HG03095 (cell line): ENCODE results near the gene USP24.

Source experiments
- ATAC-seq: cut with Tn5 transposase; IDR thresholded peaks from one replicate; pipeline ENCODE4 v1.9.1; 2021; ENCODE audit warnings: moderate library complexity; ENCODE audit not compliant: unreplicated experiment

Gene USP24

GRCh38 chr1:55057270-55057955 is 157.8 kb downstream of the USP24 start:
- no peak for ATAC-seq

- no peak for ATAC-seq
Measured at GRCh38 chr1:55056632-55056992, 158.6 kb downstream of the USP24 start.

DNA sequence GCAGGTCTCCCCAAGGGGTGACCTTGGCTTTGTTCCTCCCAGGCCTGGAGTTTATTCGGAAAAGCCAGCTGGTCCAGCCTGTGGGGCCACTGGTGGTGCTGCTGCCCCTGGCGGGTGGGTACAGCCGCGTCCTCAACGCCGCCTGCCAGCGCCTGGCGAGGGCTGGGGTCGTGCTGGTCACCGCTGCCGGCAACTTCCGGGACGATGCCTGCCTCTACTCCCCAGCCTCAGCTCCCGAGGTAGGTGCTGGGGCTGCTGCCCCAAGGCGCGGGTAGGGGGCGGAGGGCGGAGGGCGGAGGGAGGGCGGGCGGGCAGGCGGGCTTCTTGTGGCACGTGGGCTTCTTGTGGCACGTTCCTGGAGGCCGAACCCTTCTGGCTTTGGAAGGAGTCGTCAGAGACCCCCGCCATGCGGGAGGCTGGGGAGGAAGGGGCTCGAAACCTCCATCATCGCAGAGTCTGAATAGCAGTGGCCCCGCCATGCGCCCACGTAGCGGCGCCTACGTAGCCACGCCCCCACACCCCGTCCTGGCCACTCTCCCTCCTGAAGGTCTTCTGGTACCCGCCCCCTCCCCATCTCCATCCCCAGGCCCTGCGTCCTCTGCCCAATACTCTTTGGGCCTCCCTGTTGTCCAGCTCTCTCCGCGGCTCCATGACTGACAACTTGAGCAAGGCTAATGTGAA is 159.1 kb downstream of the USP24 start:
- no peak for ATAC-seq

DNA sequence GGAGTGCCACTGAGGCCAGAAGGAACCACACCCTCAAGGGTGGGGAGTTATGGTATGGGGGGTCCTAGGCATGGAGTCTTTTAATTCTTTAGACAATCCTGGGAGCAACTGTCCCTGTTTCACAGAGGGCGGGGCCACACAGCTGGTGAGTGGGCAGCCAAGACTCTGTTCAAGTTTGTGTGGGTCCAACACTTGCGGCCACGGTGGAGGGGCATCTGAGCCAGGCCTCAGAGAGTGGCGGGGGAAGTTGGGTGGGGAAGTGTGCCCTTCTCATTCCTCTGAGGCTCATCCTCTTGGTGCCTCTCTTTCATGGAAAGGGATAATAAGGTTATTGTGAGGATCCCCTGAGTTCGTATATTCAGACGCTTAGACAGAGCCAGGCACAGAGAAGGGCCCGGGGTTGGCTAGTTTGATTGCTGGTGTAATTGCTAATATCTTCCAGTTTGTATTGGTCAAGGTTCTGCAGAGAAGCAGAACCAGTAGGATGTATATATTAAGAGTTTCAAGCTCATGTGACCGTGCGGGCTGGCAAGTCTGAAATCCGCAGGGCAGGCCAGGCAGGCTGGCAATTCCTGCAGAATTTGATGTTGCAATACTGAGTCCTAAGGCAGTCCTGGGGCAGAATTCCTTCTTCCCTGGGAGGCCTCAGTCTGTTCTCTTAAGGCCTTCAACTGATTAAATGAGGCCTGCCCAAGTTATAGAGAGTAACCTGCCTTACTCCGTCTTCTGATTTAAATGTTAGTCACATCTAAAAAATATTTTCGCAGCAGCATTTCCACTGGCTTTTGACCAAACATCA is 159.9 kb downstream of the USP24 start:
- no peak for ATAC-seq

DNA sequence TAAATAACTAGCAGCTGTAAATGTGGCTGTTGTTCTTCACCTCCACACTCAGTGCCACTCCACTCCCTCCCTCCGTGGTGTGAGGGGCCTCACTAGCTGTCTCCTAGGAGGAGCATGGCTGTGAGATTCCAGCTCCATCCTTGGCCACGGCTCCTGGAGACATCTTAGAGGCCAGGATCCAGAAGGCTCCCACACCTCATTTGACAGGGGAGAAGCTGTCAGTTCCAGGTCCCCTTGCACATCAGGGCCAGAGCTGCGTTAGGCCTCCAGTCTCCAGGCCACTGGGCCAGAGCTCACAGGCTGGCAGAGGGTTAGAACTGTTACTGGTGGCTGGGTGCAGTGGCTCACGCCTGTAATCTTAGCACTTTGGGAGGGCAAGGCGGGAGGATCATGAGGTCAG is 160.8 kb downstream of the USP24 start:
- no peak for ATAC-seq

DNA sequence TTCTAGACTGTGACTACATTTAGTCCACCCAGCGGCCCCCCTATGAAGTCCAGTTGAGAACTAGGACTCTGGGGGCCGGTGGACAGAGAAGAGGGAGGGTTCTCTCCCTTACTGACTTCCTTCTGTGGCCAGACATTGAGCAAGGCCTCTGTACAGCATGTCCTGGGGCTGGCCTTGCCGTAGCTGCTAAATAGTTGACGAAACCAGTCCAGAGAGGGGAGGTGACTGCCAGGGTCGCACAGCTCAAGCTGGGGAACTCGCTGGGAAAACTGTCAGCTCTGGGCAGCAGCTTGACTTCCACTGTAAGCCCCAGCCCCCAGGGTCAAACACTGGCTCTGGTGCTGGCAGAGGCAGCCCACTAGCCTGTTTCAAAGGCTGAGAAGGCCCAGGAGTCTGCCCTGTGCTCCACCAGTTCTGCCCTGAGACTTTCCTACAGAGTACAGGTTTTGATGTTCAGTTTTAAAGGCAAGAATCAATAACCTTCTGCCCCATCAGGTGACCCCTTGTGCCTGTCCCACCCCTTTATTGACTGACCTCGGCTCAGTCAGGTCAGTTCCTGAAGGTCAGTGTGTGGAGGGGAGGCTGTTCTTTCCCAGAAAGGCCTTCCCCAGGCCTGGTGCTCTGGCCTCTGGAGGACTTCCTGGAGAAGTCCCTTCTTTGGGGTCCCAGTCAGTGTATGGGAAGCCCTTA is 161.8 kb downstream of the USP24 start:
- no peak for ATAC-seq

DNA sequence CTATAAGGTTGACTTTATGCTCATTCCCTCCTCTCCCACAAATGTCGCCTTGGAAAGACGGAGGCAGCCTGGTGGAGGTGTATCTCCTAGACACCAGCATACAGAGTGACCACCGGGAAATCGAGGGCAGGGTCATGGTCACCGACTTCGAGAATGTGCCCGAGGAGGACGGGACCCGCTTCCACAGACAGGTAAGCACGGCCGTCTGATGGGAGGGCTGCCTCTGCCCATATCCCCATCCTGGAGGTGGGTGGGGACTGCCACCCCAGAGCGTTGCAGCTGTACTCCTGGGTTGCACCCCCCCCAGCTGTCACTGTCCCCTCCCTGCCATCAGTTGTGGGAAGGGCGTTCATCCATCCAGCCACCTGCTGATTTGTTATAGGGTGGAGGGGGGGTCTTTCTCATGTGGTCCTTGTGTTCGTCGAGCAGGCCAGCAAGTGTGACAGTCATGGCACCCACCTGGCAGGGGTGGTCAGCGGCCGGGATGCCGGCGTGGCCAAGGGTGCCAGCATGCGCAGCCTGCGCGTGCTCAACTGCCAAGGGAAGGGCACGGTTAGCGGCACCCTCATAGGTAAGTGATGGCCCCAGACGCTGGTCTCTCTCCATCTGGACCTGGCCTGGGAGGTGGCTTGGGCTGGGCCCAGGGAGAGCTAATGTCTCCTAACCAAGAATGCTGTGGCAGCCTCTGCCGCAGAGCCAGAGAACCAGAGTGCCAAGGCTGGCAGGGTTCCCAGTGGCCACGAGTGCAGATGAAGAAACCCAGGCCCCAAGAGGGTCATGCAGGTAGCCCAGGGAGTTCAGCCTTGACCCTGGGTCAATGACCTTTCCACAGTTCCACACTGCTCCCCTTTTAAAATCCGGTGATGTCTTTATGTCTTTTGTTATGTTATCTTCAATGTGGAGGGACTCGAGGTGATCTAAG is 162.7 kb downstream of the USP24 start:
- ATAC-seq, result no peak

DNA sequence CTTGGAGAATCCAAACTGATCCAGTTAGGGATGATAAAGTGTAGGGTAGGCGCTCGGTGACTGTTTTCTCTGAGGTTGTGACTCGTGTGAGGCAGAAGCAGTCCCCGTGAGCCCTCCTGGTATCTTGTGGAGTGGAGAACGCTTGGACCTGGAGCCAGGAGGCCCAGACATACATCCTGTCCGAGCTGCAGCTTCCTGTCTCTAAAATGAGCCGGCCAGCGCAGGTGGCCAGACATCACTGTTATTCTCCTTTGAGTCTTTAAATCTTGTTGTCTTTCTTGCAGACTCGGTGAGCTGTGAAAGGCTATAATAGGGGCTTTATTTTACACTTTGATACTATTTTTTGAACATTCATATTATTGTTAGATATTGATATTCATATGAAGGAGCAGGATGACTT is 163.5 kb downstream of the USP24 start:
- ATAC-seq, result no peak

DNA sequence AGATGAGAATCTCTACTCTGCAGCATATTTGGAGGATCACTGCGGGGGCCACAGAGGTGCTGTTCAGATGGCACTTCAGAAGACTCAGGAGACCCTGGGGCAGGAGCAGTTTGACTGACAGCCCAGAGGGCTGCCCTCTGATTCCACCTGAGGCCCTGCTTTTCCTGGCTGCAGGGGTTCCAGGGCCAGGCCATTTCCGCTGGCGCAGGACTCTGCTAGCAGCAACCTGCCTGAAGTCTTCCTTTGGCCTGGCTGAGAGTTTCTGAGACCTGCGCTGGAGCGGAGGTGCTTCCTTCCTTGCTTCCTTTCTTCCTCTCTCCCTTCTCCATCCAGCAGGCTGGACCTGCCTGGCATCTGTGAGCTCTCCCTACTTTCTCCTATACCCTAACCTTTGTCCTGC is 164.0 kb downstream of the USP24 start:
- no peak for ATAC-seq

DNA sequence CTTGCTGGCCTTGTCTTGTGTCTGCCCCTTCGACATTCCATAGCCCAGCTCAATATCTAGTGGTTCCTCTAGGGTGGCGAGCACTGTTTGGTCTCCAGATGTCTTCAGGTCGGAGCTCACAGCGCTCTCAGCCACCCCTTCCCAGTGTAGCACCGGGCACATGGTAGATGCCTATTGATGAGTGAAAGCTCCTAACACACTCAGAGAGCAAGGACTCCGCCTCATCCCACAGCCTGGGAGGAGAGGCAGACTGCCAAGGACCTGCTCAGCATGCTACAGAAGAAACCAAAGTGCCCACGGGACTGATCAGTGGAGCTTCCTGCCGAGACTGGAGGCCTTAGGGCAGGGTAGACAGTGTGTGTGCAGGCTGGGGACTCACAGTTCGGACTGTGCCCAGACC is 164.9 kb downstream of the USP24 start:
- ATAC-seq, result no peak

GRCh38 chr1:55049914-55050278 is 165.3 kb downstream of the USP24 start:
- no peak for ATAC-seq

GRCh38 chr1:55049271-55049913 is 165.8 kb downstream of the USP24 start:
- no peak for ATAC-seq

GRCh38 chr1:55048453-55049270 is 166.5 kb downstream of the USP24 start:
- ATAC-seq, result no peak

DNA sequence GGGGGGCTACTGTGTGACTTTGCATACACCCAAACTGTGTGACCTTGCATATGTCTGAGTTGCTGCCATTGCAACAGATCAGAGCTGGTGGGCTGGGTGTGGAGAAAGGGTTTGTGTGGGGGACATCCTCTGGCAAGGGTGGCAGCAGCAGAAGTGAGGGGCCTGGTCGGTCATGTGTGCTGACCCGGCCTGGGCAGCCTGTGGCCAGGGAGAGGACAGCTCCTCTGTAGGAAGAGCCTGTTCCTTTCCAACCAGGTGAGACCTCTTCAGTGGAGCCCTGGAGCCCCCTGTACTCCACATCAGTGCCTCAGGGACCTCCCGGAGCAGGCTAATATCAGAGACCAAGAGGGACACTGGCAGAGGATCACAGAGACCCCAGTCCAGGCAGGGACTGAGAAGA is 167.6 kb downstream of the USP24 start:
- no peak for ATAC-seq

DNA sequence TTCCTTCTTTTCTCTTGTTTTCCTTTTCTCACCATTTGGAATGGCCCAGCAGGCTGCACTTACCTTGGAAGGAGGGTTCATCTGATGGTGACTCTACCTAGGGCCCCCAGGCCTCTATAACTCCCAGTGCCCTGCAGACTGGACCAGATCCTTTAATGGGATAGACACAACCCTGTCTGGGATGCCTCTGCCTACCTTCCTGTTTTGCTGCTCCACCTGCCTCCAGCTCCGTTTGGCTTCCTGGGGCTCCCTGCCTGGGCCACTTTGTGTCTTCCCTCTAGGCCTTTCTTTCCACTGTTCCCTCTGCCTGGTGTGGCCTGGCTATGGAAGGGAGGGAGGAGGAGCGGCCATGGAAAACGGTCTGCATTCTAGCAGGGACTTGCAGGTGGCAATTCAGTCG is 168.3 kb downstream of the USP24 start:
- ATAC-seq, result no peak

DNA sequence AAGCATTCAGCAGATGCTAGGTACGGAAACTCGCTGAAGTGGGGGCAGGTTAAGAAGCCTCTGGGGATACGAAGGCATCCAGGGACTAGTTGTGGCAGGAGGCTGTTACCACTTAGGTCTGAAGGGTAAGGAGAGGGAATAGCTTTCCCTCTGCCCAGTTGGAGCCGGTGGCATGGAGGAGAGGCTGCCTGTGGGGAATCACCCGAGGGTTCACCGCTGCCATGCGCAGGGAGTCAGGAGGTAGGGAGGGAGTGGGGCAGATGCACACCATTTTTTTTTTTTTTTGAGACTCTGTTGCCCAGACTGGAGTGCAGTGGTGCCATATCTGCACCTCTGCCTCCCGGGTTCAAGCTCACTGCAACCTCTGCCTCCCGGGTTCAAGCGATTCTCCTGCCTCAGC is 169.7 kb downstream of the USP24 start:
- no peak for ATAC-seq

DNA sequence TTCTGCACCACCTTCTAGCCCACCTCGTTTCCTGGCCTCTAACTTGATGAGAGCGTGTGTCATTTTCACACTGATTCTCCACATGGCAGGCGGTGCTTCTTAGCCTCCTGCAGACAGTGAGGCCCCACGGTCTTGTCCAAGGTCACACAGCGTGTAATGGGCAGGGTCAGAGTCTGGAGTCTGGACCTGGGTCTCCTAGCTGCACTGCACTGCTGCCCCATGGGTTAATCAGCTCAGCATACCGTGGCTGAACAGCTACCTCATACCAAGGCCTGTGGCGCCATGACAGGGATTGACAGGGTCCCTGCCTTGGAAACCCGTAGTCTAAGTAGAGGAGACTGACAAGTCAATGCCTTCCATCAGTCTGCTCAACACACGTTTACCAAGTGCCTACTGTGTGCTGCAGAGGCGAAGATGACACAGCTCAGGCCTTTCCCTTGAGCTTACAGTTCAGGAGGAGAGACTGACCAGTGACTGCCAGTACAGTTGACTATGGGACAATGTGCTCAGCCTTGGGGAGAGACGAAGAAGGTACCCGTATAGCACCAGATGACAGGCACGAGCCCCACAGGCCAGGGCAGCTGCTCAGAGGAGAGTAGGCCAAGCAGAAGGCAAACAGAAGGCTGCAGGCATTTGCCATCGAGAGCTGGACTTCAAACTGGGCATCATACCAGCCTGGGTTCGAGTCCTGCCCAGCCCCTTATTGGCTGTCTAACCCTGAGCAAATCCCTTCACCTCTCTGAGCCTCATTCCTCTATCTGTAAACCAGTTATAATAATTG is 170.4 kb downstream of the USP24 start:
- no peak for ATAC-seq

DNA sequence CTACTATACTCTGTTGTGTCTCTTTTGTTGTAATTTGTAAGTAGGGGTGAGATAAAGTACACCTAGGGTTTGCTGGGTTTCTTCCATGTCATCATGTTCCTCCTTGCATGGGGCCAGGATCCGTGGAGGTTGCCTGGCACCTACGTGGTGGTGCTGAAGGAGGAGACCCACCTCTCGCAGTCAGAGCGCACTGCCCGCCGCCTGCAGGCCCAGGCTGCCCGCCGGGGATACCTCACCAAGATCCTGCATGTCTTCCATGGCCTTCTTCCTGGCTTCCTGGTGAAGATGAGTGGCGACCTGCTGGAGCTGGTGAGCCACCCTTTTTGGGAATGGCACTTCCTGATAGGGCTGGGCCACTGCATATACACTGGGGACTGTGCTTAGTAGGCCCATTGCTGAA is 171.4 kb downstream of the USP24 start:
- ATAC-seq, result no peak
